Measurements from ENCODE around the gene SLIT3. TPM values are rescaled to one million over a fixed set of nuclear protein-coding genes. Genes with fewer than 3 reads are reported as not detected.

The SLIT3 gene
- total and polyA plus RNA-seq, 2 donors from 2014 or later, result 14.5 to 54.1 TPM

DNA sequence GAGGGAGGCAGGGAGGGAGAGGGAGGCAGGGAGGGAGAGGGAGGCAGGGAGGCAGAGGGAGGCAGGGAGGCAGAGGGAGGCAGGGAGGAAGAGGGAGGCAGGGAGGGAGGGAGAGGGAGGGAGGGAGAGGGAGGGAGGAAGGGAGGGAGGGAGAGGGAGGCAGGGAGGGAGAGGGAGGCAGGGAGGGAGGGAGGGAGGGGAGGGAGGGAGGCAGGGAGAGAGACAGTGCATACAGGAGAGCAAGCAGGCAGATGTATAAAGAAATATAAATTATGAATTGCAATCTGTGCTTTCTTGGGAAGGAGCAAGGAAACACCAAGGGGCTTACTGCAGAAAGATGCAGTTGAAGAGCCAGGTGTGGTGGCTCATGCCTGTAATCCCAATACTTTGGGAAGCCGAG is 574.6 kb downstream of the SLIT3 start:
- FAIRE-seq (no peak), DNase-seq (no peak)
- TF ChIP-seq, protein P1, sequence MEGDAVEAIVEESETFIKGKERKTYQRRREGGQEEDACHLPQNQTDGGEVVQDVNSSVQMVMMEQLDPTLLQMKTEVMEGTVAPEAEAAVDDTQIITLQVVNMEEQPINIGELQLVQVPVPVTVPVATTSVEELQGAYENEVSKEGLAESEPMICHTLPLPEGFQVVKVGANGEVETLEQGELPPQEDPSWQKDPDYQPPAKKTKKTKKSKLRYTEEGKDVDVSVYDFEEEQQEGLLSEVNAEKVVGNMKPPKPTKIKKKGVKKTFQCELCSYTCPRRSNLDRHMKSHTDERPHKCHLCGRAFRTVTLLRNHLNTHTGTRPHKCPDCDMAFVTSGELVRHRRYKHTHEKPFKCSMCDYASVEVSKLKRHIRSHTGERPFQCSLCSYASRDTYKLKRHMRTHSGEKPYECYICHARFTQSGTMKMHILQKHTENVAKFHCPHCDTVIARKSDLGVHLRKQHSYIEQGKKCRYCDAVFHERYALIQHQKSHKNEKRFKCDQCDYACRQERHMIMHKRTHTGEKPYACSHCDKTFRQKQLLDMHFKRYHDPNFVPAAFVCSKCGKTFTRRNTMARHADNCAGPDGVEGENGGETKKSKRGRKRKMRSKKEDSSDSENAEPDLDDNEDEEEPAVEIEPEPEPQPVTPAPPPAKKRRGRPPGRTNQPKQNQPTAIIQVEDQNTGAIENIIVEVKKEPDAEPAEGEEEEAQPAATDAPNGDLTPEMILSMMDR (IDR thresholded peaks at IDR 0.05; ENCODE audit: borderline replicate concordance, extremely low read depth, insufficient read depth), result no peak
- no peak overlapping the region for H3K9ac ChIP-seq (ENCODE audit: low read length in 3 of 3)
- no peak overlapping the region for H3K27ac ChIP-seq (ENCODE audit: low read depth in 2 of 2, low read length in 2 of 2)
- intact Hi-C loops (cut with DNase I), result no loop called here
- H3K9me3 ChIP-seq (ENCODE audit: control insufficient read depth in 2 of 3, insufficient read depth in 1 of 3, low read length in 3 of 3), result peaks cover 0 to 3% (median 0%) of the 10 kb centered on the region in 3 donors
- H3K4me1 ChIP-seq (ENCODE audit: control insufficient read depth in 2 of 3, insufficient read depth in 2 of 3, low read depth in 1 of 3, low read length in 3 of 3), result no peaks in the 10 kb centered on the region
- no peaks in the 10 kb centered on the region for H3K27me3 ChIP-seq (ENCODE audit: control insufficient read depth, insufficient read depth, low read length)
- peaks cover 0 to 6% (median 0%) of the 10 kb centered on the region in 3 donors for H3K36me3 ChIP-seq (ENCODE audit: control insufficient read depth in 2 of 3, insufficient read depth in 3 of 3, low read length in 3 of 3)
- no peak overlapping the region for H3K4me3 ChIP-seq (ENCODE audit: low read length in 3 of 3)

DNA sequence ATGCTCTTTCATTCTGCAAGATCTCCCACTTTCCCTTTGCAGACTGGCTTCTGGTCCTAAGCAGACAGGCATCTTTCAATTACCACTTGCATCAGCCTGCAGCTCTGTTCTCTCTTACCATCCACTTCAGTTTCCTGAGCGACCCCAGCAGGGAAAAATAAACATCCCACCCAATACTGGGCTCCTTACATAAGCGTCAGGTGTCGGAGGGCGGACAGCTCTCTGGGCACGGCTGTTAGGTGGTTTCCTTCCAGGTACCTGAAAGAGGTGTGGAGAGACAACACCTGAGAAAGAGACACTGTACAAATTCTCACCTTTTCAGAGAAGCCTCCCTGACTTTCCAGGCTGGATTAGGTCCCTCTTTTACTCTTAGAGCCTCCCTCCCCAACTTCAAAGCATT is 576.7 kb downstream of the SLIT3 start:
- Histone ChIP-seq H3K36me3 (ENCODE audit: control insufficient read depth in 2 of 3, insufficient read depth in 3 of 3, low read length in 3 of 3) (peaks cover 0 to 6% (median 0%) of the 10 kb centered on the region in 3 donors), H3K9ac (ENCODE audit: low read length in 3 of 3) (no peak overlapping the region), H3K4me1 (ENCODE audit: control insufficient read depth in 2 of 3, insufficient read depth in 2 of 3, low read depth in 1 of 3, low read length in 3 of 3) (no peaks in the 10 kb centered on the region), H3K27ac (ENCODE audit: low read depth in 2 of 2, low read length in 2 of 2) (no peak overlapping the region), H3K4me3 (ENCODE audit: low read length in 3 of 3) (no peak overlapping the region), H3K9me3 (ENCODE audit: control insufficient read depth in 2 of 3, insufficient read depth in 1 of 3, low read length in 3 of 3) (no peaks in the 10 kb centered on the region), H3K27me3 (ENCODE audit: control insufficient read depth, insufficient read depth, low read length) (no peaks in the 10 kb centered on the region)
- no peak for DNase-seq
- intact Hi-C loops (cut with DNase I), result no loop called here
- TF ChIP-seq, protein P1 (IDR thresholded peaks at IDR 0.05; ENCODE audit: borderline replicate concordance, extremely low read depth, insufficient read depth), result no peak
- FAIRE-seq, result no peak

- intact Hi-C loops (cut with DNase I), result no loop called here
These were observed 577.9 kb downstream of the SLIT3 start for GRCh38 chr5:168723037-168723436.

More at GRCh38 chr5:168723037-168723436, 577.9 kb downstream of the SLIT3 start:
- Histone ChIP-seq H3K9me3 (ENCODE audit: control insufficient read depth in 2 of 3, insufficient read depth in 1 of 3, low read length in 3 of 3) (no peaks in the 10 kb centered on the region), H3K4me1 (ENCODE audit: control insufficient read depth in 2 of 3, insufficient read depth in 2 of 3, low read depth in 1 of 3, low read length in 3 of 3) (no peaks in the 10 kb centered on the region), H3K9ac (ENCODE audit: low read length in 3 of 3) (no peak overlapping the region), H3K27ac (ENCODE audit: low read depth in 2 of 2, low read length in 2 of 2) (no peak overlapping the region), H3K27me3 (ENCODE audit: control insufficient read depth, insufficient read depth, low read length) (no peaks in the 10 kb centered on the region), H3K4me3 (ENCODE audit: low read length in 3 of 3) (no peak overlapping the region), H3K36me3 (ENCODE audit: control insufficient read depth in 2 of 3, insufficient read depth in 3 of 3, low read length in 3 of 3) (peaks cover 0 to 6% (median 0%) of the 10 kb centered on the region in 3 donors)
- FAIRE-seq (no peak), DNase-seq (no peak)
- TF ChIP-seq, protein P1 (IDR thresholded peaks at IDR 0.05; ENCODE audit: borderline replicate concordance, extremely low read depth, insufficient read depth), result no peak
